Activated CD4-positive, alpha-beta T cell treated with anti-CD3 and anti-CD28 coated beads, Interleukin-2, amount 50 U/mL, for 4 hours (primary cell): Measurements from ENCODE around the gene STK11IP.
"Not testable (repeated sequence)": the region's sequence is repeated elsewhere in the genome, so short reads cannot be mapped to it uniquely, and the experiment has no call there.

Experiments used
- DNase-seq, 2 experiments: peaks; one replicate each; pipeline ENCODE4 v3.0.0-alpha.2; 2020

STK11IP gene

GRCh38 chr2:219637842-219638185 lies 40.2 kb downstream of the STK11IP start:
- DNase-seq = no peak

- DNase-seq = no peak
Observed at GRCh38 chr2:219638217-219638947, 40.7 kb downstream of the STK11IP start.

- no peak for DNase-seq
Observed at GRCh38 chr2:219638948-219639755, 41.5 kb downstream of the STK11IP start.

- no peak for DNase-seq
Observed at GRCh38 chr2:219641390-219642068, 43.9 kb downstream of the STK11IP start.

- no peak for DNase-seq
Observed at GRCh38 chr2:219642069-219642454, 44.4 kb downstream of the STK11IP start.

GRCh38 chr2:219642465-219643083 lies 44.9 kb downstream of the STK11IP start:
- peak; percentile 84 to 85 for DNase-seq

- no peak for DNase-seq
Observed at GRCh38 chr2:219643084-219643473, 45.4 kb downstream of the STK11IP start.

- no peak for DNase-seq
Observed at GRCh38 chr2:219643788-219644398, 46.2 kb downstream of the STK11IP start.

GRCh38 chr2:219644801-219645480 lies 47.3 kb downstream of the STK11IP start:
- no peak for DNase-seq

GRCh38 chr2:219645631-219646527 lies 48.2 kb downstream of the STK11IP start:
- no peak for DNase-seq

GRCh38 chr2:219648176-219648575 lies 50.5 kb downstream of the STK11IP start:
- DNase-seq = no peak

GRCh38 chr2:219648963-219649362 lies 51.3 kb downstream of the STK11IP start:
- no peak for DNase-seq

- no peak for DNase-seq
Observed at GRCh38 chr2:219650426-219651248, 53.0 kb downstream of the STK11IP start.

- not testable (repeated sequence) for DNase-seq
Observed at GRCh38 chr2:219651656-219652055, 54.0 kb downstream of the STK11IP start.

GRCh38 chr2:219656526-219656925 lies 58.9 kb downstream of the STK11IP start:
- no peak for DNase-seq

GRCh38 chr2:219658196-219658846 lies 60.7 kb downstream of the STK11IP start:
- DNase-seq = no peak

- DNase-seq = no peak
Observed at GRCh38 chr2:219658874-219659273, 61.2 kb downstream of the STK11IP start.

- no peak for DNase-seq
Observed at GRCh38 chr2:219661197-219661954, 63.7 kb downstream of the STK11IP start.

GRCh38 chr2:219661955-219662395 lies 64.3 kb downstream of the STK11IP start:
- DNase-seq = no peak
